Measurements from ENCODE around the gene RNF151. TPM values are rescaled to one million over a fixed set of nuclear protein-coding genes. Genes with fewer than 3 reads are reported as not detected.
"Not testable (repeated sequence)": the region's sequence is repeated elsewhere in the genome, so short reads cannot be mapped to it uniquely, and the experiment has no call there.

The RNF151 gene
- polyA plus RNA-seq (ENCODE audit: low read depth in 6 of 6) = not detected

GRCh38 chr16:1966460-1966859, at the start of gene RNF151:
RNF151 (plus strand) TSS chr16:1966856; CDS start chr16:1966882, 26 bp downstream.
- DNase-seq (no peak), ATAC-seq (ENCODE audit: low read depth in 2 of 2) (no peak)
- Mint-ChIP-seq H3K4me3 (peak within 1 kb of the TSS; percentile 92 to 96 (median 95)), H3K27ac (peak within 1 kb of the TSS; percentile 97 to 99 (median 98)), H3K9me3 (peaks cover 0 to 2% (median 0%) of the 10 kb centered on the region in 7 donors), H3K36me3 (peaks cover 5 to 8% of the 10 kb centered on the region in 2 donors), H3K27me3 (no peaks in the 10 kb centered on the region), H3K4me1 (peaks cover 20 to 39% (median 38%) of the 10 kb centered on the region in 3 donors)

- peaks cover 10 to 66% (median 51%) of the 10 kb centered on the region in 3 donors for H3K27me3 Mint-ChIP-seq
- H3K27ac Mint-ChIP-seq = peak overlapping the region in 1 of 6 donors; percentile 90
- H3K4me1 Mint-ChIP-seq = peaks cover 0 to 14% (median 8%) of the 10 kb centered on the region in 3 donors
- H3K36me3 Mint-ChIP-seq = no peaks in the 10 kb centered on the region
- ATAC-seq (ENCODE audit: low read depth in 2 of 2) (no peak), DNase-seq (no peak)
- no peak overlapping the region for H3K4me3 Mint-ChIP-seq
- H3K9me3 Mint-ChIP-seq = peaks cover 0 to 2% (median 0%) of the 10 kb centered on the region in 7 donors
These were observed 49.5 kb upstream of the RNF151 start for GRCh38 chr16:1917056-1917664.

- H3K9me3 Mint-ChIP-seq = peaks cover 0 to 5% (median 2%) of the 10 kb centered on the region in 7 donors
- DNase-seq (no peak), ATAC-seq (ENCODE audit: low read depth in 2 of 2) (no peak)
- H3K4me3 Mint-ChIP-seq = no peak overlapping the region
- H3K27ac Mint-ChIP-seq = no peak overlapping the region
- H3K36me3 Mint-ChIP-seq = no peaks in the 10 kb centered on the region
- H3K4me1 Mint-ChIP-seq = peaks cover 0 to 16% (median 8%) of the 10 kb centered on the region in 3 donors
- H3K27me3 Mint-ChIP-seq = peaks cover 16 to 72% (median 57%) of the 10 kb centered on the region in 3 donors
These were observed 48.8 kb upstream of the RNF151 start for GRCh38 chr16:1917665-1918350.

GRCh38 chr16:1918351-1919326, 48.0 kb upstream of the RNF151 start, which contains the start of gene HS3ST6:
HS3ST6 (minus strand) TSS chr16:1918415; CDS start chr16:1918323, 92 bp downstream.
- Mint-ChIP-seq H3K4me3 (peak within 1 kb of the TSS in 1 of 8 donors; percentile 57), H3K27me3 (peaks cover 17 to 81% (median 65%) of the 10 kb centered on the region in 3 donors), H3K4me1 (peaks cover 0 to 18% (median 8%) of the 10 kb centered on the region in 3 donors), H3K27ac (no peak within 1 kb of the TSS), H3K36me3 (no peaks in the 10 kb centered on the region), H3K9me3 (peaks cover 0 to 5% (median 2%) of the 10 kb centered on the region in 7 donors)
- no peak for ATAC-seq (ENCODE audit: low read depth in 2 of 2)
- DNase-seq = no peak

- H3K4me3 Mint-ChIP-seq = no peak overlapping the region
- H3K36me3 Mint-ChIP-seq = no peaks in the 10 kb centered on the region
- no peak for ATAC-seq (ENCODE audit: low read depth in 2 of 2)
- no peak for DNase-seq
- H3K27ac Mint-ChIP-seq = no peak overlapping the region
- peaks cover 0 to 5% (median 2%) of the 10 kb centered on the region in 7 donors for H3K9me3 Mint-ChIP-seq
- peaks cover 17 to 84% (median 67%) of the 10 kb centered on the region in 3 donors for H3K27me3 Mint-ChIP-seq
- peaks cover 0 to 18% (median 8%) of the 10 kb centered on the region in 3 donors for H3K4me1 Mint-ChIP-seq
These were observed 47.2 kb upstream of the RNF151 start for GRCh38 chr16:1919327-1919998.

- H3K27ac Mint-ChIP-seq; H3K9me3 Mint-ChIP-seq; ATAC-seq (ENCODE audit: low read depth in 2 of 2); DNase-seq; H3K36me3 Mint-ChIP-seq: not testable (repeated sequence)
- peaks cover 17 to 84% (median 68%) of the 10 kb centered on the region in 3 donors for H3K27me3 Mint-ChIP-seq
- peaks cover 0 to 18% (median 8%) of the 10 kb centered on the region in 3 donors for H3K4me1 Mint-ChIP-seq
- H3K4me3 Mint-ChIP-seq = peak overlapping the region in 1 of 8 donors; percentile 34
These were observed 46.5 kb upstream of the RNF151 start for GRCh38 chr16:1920122-1920521.

GRCh38 chr16:1920727-1921171, 45.9 kb upstream of the RNF151 start:
- no peak for ATAC-seq (ENCODE audit: low read depth in 2 of 2)
- Mint-ChIP-seq H3K36me3 (no peaks in the 10 kb centered on the region), H3K27ac (no peak overlapping the region), H3K9me3 (peaks cover 0 to 5% (median 2%) of the 10 kb centered on the region in 7 donors), H3K4me1 (peaks cover 0 to 18% (median 8%) of the 10 kb centered on the region in 3 donors), H3K27me3 (peaks cover 17 to 84% (median 67%) of the 10 kb centered on the region in 3 donors), H3K4me3 (peak overlapping the region in 1 of 8 donors; percentile 45)
- DNase-seq = no peak

GRCh38 chr16:1922357-1922756, 44.3 kb upstream of the RNF151 start:
- Mint-ChIP-seq H3K4me1 (peaks cover 0 to 18% (median 4%) of the 10 kb centered on the region in 3 donors), H3K36me3 (no peaks in the 10 kb centered on the region), H3K27ac (no peak overlapping the region), H3K9me3 (peaks cover 0 to 5% (median 2%) of the 10 kb centered on the region in 7 donors), H3K4me3 (no peak overlapping the region), H3K27me3 (peaks cover 17 to 68% (median 52%) of the 10 kb centered on the region in 3 donors)
- no peak for DNase-seq
- no peak for ATAC-seq (ENCODE audit: low read depth in 2 of 2)

- no peaks in the 10 kb centered on the region for H3K36me3 Mint-ChIP-seq
- peaks cover 0 to 5% (median 2%) of the 10 kb centered on the region in 7 donors for H3K9me3 Mint-ChIP-seq
- H3K4me3 Mint-ChIP-seq = no peak overlapping the region
- H3K27me3 Mint-ChIP-seq = peaks cover 17 to 67% (median 52%) of the 10 kb centered on the region in 3 donors
- no peak for DNase-seq
- no peak overlapping the region for H3K27ac Mint-ChIP-seq
- peak in 1 of 2 donors; percentile 36 for ATAC-seq (ENCODE audit: low read depth in 2 of 2)
- peaks cover 0 to 18% (median 4%) of the 10 kb centered on the region in 3 donors for H3K4me1 Mint-ChIP-seq
These were observed 43.2 kb upstream of the RNF151 start for GRCh38 chr16:1923299-1924034.

GRCh38 chr16:1924095-1924494, 42.6 kb upstream of the RNF151 start:
- ATAC-seq (ENCODE audit: low read depth in 2 of 2) = no peak
- Mint-ChIP-seq H3K9me3 (peaks cover 0 to 5% (median 2%) of the 10 kb centered on the region in 7 donors), H3K4me3 (no peak overlapping the region), H3K27ac (no peak overlapping the region), H3K27me3 (peaks cover 17 to 62% (median 46%) of the 10 kb centered on the region in 3 donors), H3K36me3 (no peaks in the 10 kb centered on the region), H3K4me1 (peaks cover 3 to 16% (median 6%) of the 10 kb centered on the region in 3 donors)
- no peak for DNase-seq

- H3K9me3 Mint-ChIP-seq = peaks cover 0 to 5% (median 2%) of the 10 kb centered on the region in 7 donors
These were observed 40.4 kb upstream of the RNF151 start for GRCh38 chr16:1926271-1926670.

More at GRCh38 chr16:1926271-1926670, 40.4 kb upstream of the RNF151 start:
- H3K4me1 Mint-ChIP-seq = peaks cover 3 to 9% (median 6%) of the 10 kb centered on the region in 3 donors
- no peak for DNase-seq
- no peak for ATAC-seq (ENCODE audit: low read depth in 2 of 2)
- peaks cover 11 to 42% (median 34%) of the 10 kb centered on the region in 3 donors for H3K27me3 Mint-ChIP-seq
- H3K4me3 Mint-ChIP-seq = no peak overlapping the region
- no peaks in the 10 kb centered on the region for H3K36me3 Mint-ChIP-seq
- no peak overlapping the region for H3K27ac Mint-ChIP-seq

All from naive B cell (primary cell).